Parathyroid adenoma (tissue), 2 donors: ENCODE measurements around the gene LAMA4.

Source experiments
- H2AFZ ChIP-seq: fragments of 300-600 bp; sonication (generic); one replicate; pipeline ENCODE4 v1.7.0; 2017; ENCODE audit warnings: antibody characterized with exemption, mild to moderate bottlenecking
- H3K27ac ChIP-seq: fragments of 300-600 bp; sonication (generic); one replicate; pipeline ENCODE4 v1.7.0; 2017
- H3K27me3 ChIP-seq: fragments of 300-600 bp; sonication (generic); one replicate; pipeline ENCODE4 v1.7.0; 2017; ENCODE audit warnings: low read length; ENCODE audit not compliant: control insufficient read depth, insufficient read depth
- H3K36me3 ChIP-seq: fragments of 300-600 bp; sonication (generic); one replicate; pipeline ENCODE4 v1.7.0; 2017; ENCODE audit warnings: low read length; ENCODE audit not compliant: control insufficient read depth, insufficient read depth
- H3K4me1 ChIP-seq: fragments of 300-600 bp; sonication (generic); one replicate; pipeline ENCODE4 v1.7.0; 2017; ENCODE audit warnings: control low read depth
- H3K4me2 ChIP-seq: fragments of 300-600 bp; sonication (generic); one replicate; pipeline ENCODE4 v1.7.0; 2017; ENCODE audit warnings: low read length
- H3K4me3 ChIP-seq: fragments of 300-600 bp; sonication (generic); one replicate; pipeline ENCODE4 v1.7.0; 2017; ENCODE audit warnings: low read depth, low read length
- H3K79me2 ChIP-seq: fragments of 300-600 bp; sonication (generic); one replicate; pipeline ENCODE4 v1.7.0; 2017; ENCODE audit warnings: control low read depth
- H3K9ac ChIP-seq: fragments of 300-600 bp; sonication (generic); one replicate; pipeline ENCODE4 v1.7.0; 2017; ENCODE audit warnings: mild to moderate bottlenecking
- H3K9me3 ChIP-seq: fragments of 300-600 bp; sonication (generic); one replicate; pipeline ENCODE4 v1.7.0; 2017; ENCODE audit warnings: low read length; ENCODE audit not compliant: control insufficient read depth
- TF ChIP-seq, protein P1 (sequence below): fragments of 300-600 bp; sonication (generic); IDR thresholded peaks from one replicate; pipeline ENCODE4 v1.7.0; 2017; ENCODE audit warnings: antibody characterized with exemption, mild to moderate bottlenecking
- donor health status: primary hyperparathyroidism.

LAMA4 gene

DNA sequence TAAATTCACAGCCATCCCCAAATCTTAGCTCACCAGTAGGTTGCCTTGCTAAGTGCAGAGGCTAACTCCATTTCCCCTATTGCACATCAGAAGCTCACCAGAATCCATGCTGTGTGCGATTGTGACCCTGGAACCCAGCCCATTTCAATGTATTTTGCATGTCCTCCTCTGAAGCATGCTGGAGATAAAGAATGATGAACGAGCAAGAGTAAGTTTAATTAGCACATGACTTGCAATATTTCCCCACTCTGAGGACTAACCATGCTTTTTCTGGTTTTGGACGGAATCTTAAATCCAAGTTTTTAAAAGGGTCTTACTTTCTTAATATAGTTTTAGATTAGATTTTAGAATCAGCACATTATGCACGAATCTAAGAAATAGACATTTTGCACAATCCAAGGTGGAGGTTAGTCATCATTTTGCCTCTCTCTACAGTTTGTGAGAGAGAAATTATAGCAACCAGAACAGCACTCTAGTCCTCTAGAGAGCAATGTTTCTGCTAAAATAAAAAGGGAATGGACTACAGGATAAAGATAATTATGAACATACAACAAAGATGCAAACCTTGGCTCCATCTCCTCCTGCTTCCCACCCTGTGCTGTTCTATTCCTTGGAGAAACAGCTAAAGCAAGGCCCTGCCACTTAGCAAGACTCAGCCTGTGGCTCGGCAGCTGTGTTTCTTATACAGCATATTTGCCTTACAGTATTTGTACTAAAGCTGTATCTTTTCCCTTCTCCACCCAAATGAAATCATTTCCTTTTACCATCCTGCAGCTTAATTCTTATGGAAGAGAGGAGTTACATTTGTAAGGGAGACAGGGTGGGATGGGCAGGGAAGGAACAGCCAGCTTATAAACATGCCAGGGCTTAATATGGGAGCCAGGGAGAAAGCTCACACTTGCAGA is 24.9 kb upstream of the LAMA4 start:
- TF ChIP-seq, protein P1, sequence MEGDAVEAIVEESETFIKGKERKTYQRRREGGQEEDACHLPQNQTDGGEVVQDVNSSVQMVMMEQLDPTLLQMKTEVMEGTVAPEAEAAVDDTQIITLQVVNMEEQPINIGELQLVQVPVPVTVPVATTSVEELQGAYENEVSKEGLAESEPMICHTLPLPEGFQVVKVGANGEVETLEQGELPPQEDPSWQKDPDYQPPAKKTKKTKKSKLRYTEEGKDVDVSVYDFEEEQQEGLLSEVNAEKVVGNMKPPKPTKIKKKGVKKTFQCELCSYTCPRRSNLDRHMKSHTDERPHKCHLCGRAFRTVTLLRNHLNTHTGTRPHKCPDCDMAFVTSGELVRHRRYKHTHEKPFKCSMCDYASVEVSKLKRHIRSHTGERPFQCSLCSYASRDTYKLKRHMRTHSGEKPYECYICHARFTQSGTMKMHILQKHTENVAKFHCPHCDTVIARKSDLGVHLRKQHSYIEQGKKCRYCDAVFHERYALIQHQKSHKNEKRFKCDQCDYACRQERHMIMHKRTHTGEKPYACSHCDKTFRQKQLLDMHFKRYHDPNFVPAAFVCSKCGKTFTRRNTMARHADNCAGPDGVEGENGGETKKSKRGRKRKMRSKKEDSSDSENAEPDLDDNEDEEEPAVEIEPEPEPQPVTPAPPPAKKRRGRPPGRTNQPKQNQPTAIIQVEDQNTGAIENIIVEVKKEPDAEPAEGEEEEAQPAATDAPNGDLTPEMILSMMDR = no peak
- H2AFZ ChIP-seq = no peak overlapping the region
- H3K9me3 ChIP-seq = no peaks in the 10 kb centered on the region
- no peaks in the 10 kb centered on the region for H3K4me1 ChIP-seq
- H3K27ac ChIP-seq = no peak overlapping the region
- H3K36me3 ChIP-seq = no peaks in the 10 kb centered on the region
- H3K27me3 ChIP-seq = no peaks in the 10 kb centered on the region
- no peak overlapping the region for H3K4me2 ChIP-seq
- no peak overlapping the region for H3K9ac ChIP-seq
- no peaks in the 10 kb centered on the region for H3K79me2 ChIP-seq
- H3K4me3 ChIP-seq = no peak overlapping the region

GRCh38 chr6:112275365-112275764 is 21.0 kb upstream of the LAMA4 start:
- Histone ChIP-seq H3K27me3 (no peaks in the 10 kb centered on the region), H3K9ac (no peak overlapping the region), H3K4me1 (no peaks in the 10 kb centered on the region), H2AFZ (no peak overlapping the region), H3K9me3 (no peaks in the 10 kb centered on the region), H3K4me2 (no peak overlapping the region), H3K36me3 (no peaks in the 10 kb centered on the region), H3K4me3 (no peak overlapping the region), H3K27ac (no peak overlapping the region), H3K79me2 (no peaks in the 10 kb centered on the region)
- TF ChIP-seq, protein P1 = no peak

- no peak overlapping the region for H3K27ac ChIP-seq
- H3K4me2 ChIP-seq = no peak overlapping the region
- no peak overlapping the region for H2AFZ ChIP-seq
- no peaks in the 10 kb centered on the region for H3K9me3 ChIP-seq
- TF ChIP-seq, protein P1 = no peak
- no peaks in the 10 kb centered on the region for H3K36me3 ChIP-seq
- H3K27me3 ChIP-seq = no peaks in the 10 kb centered on the region
- no peaks in the 10 kb centered on the region for H3K79me2 ChIP-seq
- H3K9ac ChIP-seq = no peak overlapping the region
- H3K4me3 ChIP-seq = no peak overlapping the region
- no peaks in the 10 kb centered on the region for H3K4me1 ChIP-seq
Observed at GRCh38 chr6:112274774-112275173, 20.4 kb upstream of the LAMA4 start.

GRCh38 chr6:112272799-112273198 is 18.4 kb upstream of the LAMA4 start:
- H2AFZ ChIP-seq = no peak overlapping the region
- H3K27me3 ChIP-seq = no peaks in the 10 kb centered on the region
- H3K4me2 ChIP-seq = no peak overlapping the region
- H3K4me3 ChIP-seq = no peak overlapping the region
- H3K4me1 ChIP-seq = no peaks in the 10 kb centered on the region
- no peaks in the 10 kb centered on the region for H3K79me2 ChIP-seq
- no peaks in the 10 kb centered on the region for H3K36me3 ChIP-seq
- no peak overlapping the region for H3K27ac ChIP-seq
- H3K9ac ChIP-seq = no peak overlapping the region
- TF ChIP-seq, protein P1 = no peak
- no peaks in the 10 kb centered on the region for H3K9me3 ChIP-seq

DNA sequence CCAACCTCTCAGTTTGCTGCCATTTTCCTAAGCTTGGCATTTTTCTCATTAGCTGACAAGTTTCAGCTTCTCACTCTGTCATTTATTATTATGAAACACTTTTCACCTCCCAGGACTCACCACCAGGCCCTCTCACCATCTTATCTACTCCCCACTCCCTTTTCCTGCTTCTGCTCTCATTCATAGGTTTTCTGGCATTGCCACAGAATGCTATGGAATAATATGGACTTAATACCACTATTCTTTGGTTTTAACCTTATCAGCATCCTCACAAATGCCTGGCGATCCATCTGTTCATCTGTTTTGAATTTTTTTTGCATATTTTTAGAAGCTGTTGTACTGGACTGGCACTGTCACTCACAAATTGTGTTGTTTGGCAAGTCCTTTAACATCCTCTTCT is 16.4 kb upstream of the LAMA4 start:
- Histone ChIP-seq H3K4me2 (no peak overlapping the region), H3K9me3 (no peaks in the 10 kb centered on the region), H3K9ac (no peak overlapping the region), H3K36me3 (no peaks in the 10 kb centered on the region), H2AFZ (no peak overlapping the region), H3K79me2 (no peaks in the 10 kb centered on the region), H3K27me3 (no peaks in the 10 kb centered on the region), H3K27ac (no peak overlapping the region), H3K4me3 (no peak overlapping the region), H3K4me1 (no peaks in the 10 kb centered on the region)
- TF ChIP-seq, protein P1 = no peak
